ENCODE data around the gene KANSL1.
"Not testable (repeated sequence)": the region's sequence is repeated elsewhere in the genome, so short reads cannot be mapped to it uniquely, and the experiment has no call there.

Gene KANSL1

GRCh38 chr17:46193151-46193625 lies at the start of gene KANSL1:
Gene KANSL1 (minus strand): TSS chr17:46193429. CDS start chr17:46172143, 21,286 bp downstream.
- peak; percentile 68 for DNase-seq (ENCODE audit: low read depth)

GRCh38 chr17:46231359-46231758 lies 38.1 kb upstream of the KANSL1 start:
- not testable (repeated sequence) for DNase-seq (ENCODE audit: low read depth)

GRCh38 chr17:46225274-46225794 lies 32.1 kb upstream of the KANSL1 start:
- DNase-seq (ENCODE audit: low read depth), result peak; percentile 81

- not testable (repeated sequence) for DNase-seq (ENCODE audit: low read depth)
Measured at GRCh38 chr17:46224864-46225263, 31.6 kb upstream of the KANSL1 start.

GRCh38 chr17:46223041-46223440 lies 29.8 kb upstream of the KANSL1 start:
- not testable (repeated sequence) for DNase-seq (ENCODE audit: low read depth)

GRCh38 chr17:46216682-46217081 lies 23.5 kb upstream of the KANSL1 start:
- DNase-seq (ENCODE audit: low read depth), result no peak

GRCh38 chr17:46212634-46213435 lies 19.6 kb upstream of the KANSL1 start:
- no peak for DNase-seq (ENCODE audit: low read depth)

- no peak for DNase-seq (ENCODE audit: low read depth)
Measured at GRCh38 chr17:46208997-46209396, 15.8 kb upstream of the KANSL1 start.

- DNase-seq (ENCODE audit: low read depth), result no peak
Measured at GRCh38 chr17:46205975-46206374, 12.7 kb upstream of the KANSL1 start.

- DNase-seq (ENCODE audit: low read depth), result no peak
Measured at GRCh38 chr17:46202424-46202823, 9.2 kb upstream of the KANSL1 start.

- DNase-seq (ENCODE audit: low read depth), result no peak
Measured at GRCh38 chr17:46201491-46201890, 8.3 kb upstream of the KANSL1 start.

GRCh38 chr17:46200197-46200596 lies 7.0 kb upstream of the KANSL1 start:
- DNase-seq (ENCODE audit: low read depth), result no peak

- DNase-seq (ENCODE audit: low read depth), result no peak
Measured at GRCh38 chr17:46199379-46199778, 6.2 kb upstream of the KANSL1 start.

- no peak for DNase-seq (ENCODE audit: low read depth)
Measured at GRCh38 chr17:46198233-46198632, 5.0 kb upstream of the KANSL1 start.

GRCh38 chr17:46197530-46197929 lies 4.3 kb upstream of the KANSL1 start:
- no peak for DNase-seq (ENCODE audit: low read depth)

GRCh38 chr17:46195939-46196716 lies 2.9 kb upstream of the KANSL1 start:
- no peak for DNase-seq (ENCODE audit: low read depth)

GRCh38 chr17:46195217-46195855 lies 2.1 kb upstream of the KANSL1 start:
- DNase-seq (ENCODE audit: low read depth), result no peak

GRCh38 chr17:46194393-46195216 lies 1.4 kb upstream of the KANSL1 start:
- DNase-seq (ENCODE audit: low read depth), result no peak

GRCh38 chr17:46193626-46194392 lies 580 bp upstream of the KANSL1 start:
- peak; percentile 84 for DNase-seq (ENCODE audit: low read depth)

GRCh38 chr17:46192439-46193150 lies 634 bp downstream of the KANSL1 start:
- DNase-seq (ENCODE audit: low read depth), result peak; percentile 37
